GM12873 (cell line): ENCODE results near the gene HAUS8.

Source experiments
- TF ChIP-seq, protein P1 (sequence below): IDR thresholded peaks from 2 replicates; pipeline ENCODE4 v1.5.1; 2012; ENCODE audit warnings: low read depth, mild to moderate bottlenecking, moderate library complexity, low read length, control low read depth; ENCODE audit not compliant: insufficient read depth; ENCODE audit errors: missing control alignments

HAUS8 gene

DNA sequence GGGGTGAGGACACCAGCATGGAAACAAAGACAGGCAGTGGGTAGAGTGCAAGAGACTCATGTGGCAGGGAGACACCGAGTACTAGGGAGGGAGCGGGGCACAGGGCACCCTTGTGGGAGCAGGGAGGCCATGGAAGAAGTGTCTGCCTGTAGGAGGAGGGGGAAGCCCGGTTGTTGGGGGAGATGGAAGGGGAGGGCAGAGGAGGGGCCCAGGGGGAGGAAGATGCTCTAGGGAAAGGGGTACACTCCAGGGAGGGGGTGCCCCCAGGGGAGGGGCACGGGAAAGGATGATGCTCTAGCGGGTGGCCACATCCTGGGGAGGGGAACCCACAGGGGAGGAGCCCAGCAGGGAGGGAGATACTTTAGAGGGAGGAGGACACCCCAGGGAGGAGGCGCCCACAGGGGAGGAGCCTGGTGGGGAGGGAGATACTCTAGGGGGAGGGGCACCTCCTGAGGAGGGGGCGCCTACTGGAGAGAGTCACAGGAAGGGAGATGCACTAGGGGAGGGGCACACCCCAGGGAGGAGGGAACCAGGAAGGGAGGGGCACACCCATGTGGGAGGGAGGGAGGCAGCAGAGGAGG lies 73.6 kb downstream of the HAUS8 start:
- TF ChIP-seq, protein P1, sequence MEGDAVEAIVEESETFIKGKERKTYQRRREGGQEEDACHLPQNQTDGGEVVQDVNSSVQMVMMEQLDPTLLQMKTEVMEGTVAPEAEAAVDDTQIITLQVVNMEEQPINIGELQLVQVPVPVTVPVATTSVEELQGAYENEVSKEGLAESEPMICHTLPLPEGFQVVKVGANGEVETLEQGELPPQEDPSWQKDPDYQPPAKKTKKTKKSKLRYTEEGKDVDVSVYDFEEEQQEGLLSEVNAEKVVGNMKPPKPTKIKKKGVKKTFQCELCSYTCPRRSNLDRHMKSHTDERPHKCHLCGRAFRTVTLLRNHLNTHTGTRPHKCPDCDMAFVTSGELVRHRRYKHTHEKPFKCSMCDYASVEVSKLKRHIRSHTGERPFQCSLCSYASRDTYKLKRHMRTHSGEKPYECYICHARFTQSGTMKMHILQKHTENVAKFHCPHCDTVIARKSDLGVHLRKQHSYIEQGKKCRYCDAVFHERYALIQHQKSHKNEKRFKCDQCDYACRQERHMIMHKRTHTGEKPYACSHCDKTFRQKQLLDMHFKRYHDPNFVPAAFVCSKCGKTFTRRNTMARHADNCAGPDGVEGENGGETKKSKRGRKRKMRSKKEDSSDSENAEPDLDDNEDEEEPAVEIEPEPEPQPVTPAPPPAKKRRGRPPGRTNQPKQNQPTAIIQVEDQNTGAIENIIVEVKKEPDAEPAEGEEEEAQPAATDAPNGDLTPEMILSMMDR: no peak
